A172 (cell line): ENCODE results near the gene MGAT5. TPM values are rescaled to one million over a fixed set of nuclear protein-coding genes. Genes with fewer than 3 reads are reported as not detected.
A peak's percentile ranks its signal among the peaks of the same experiment; 100 is the strongest.

Experiments used
- DNase-seq: peaks from one replicate; pipeline ENCODE4 v3.0.0-alpha.2; 2015; ENCODE audit warnings: low spot score
- total RNA-seq: library from RNA; depleted of rRNA; stranded (reverse); fragments of >200 nt; shearing (Covaris generic); gene quantifications from 2 replicates; pipeline ENCODE4 v1.2.3, GENCODE V29; 2014

The MGAT5 gene
- total RNA-seq, 1 experiment from 2014 or later, result 31.8 TPM

- no peak for DNase-seq
Measured at GRCh38 chr2:134449157-134449556, 195.3 kb downstream of the MGAT5 start.

- DNase-seq, result no peak
Measured at GRCh38 chr2:134449751-134450513, 196.1 kb downstream of the MGAT5 start.

GRCh38 chr2:134451347-134451630, 197.4 kb downstream of the MGAT5 start:
- DNase-seq, result no peak

GRCh38 chr2:134452042-134452733, 198.3 kb downstream of the MGAT5 start:
- DNase-seq, result no peak

GRCh38 chr2:134453476-134453875, 199.6 kb downstream of the MGAT5 start:
- DNase-seq, result no peak

GRCh38 chr2:134453973-134454372, 200.1 kb downstream of the MGAT5 start:
- no peak for DNase-seq

- no peak for DNase-seq
Measured at GRCh38 chr2:134454426-134454825, 200.6 kb downstream of the MGAT5 start.

GRCh38 chr2:134454931-134455330, 201.1 kb downstream of the MGAT5 start:
- no peak for DNase-seq

- DNase-seq, result no peak
Measured at GRCh38 chr2:134455426-134455825, 201.6 kb downstream of the MGAT5 start.

GRCh38 chr2:134457353-134457752, 203.5 kb downstream of the MGAT5 start:
- no peak for DNase-seq

GRCh38 chr2:134457765-134458472, 204.0 kb downstream of the MGAT5 start:
- DNase-seq, result no peak

- DNase-seq, result no peak
Measured at GRCh38 chr2:134458473-134458853, 204.6 kb downstream of the MGAT5 start.

GRCh38 chr2:134458950-134459349, 205.1 kb downstream of the MGAT5 start:
- no peak for DNase-seq

GRCh38 chr2:134459706-134460406, 206.0 kb downstream of the MGAT5 start:
- DNase-seq, result no peak

GRCh38 chr2:134460583-134460998, 206.7 kb downstream of the MGAT5 start:
- DNase-seq, result peak; percentile 71

GRCh38 chr2:134461511-134461910, 207.6 kb downstream of the MGAT5 start:
- peak; percentile 86 for DNase-seq

GRCh38 chr2:134462275-134462674, 208.4 kb downstream of the MGAT5 start:
- DNase-seq, result no peak

- no peak for DNase-seq
Measured at GRCh38 chr2:134462791-134463698, 209.2 kb downstream of the MGAT5 start.

GRCh38 chr2:134463699-134464022, 209.8 kb downstream of the MGAT5 start:
- no peak for DNase-seq

- no peak for DNase-seq
Measured at GRCh38 chr2:134465228-134466105, 211.6 kb downstream of the MGAT5 start.
